NCI-H1417 (cell line): ENCODE results near the gene PRSS57.
A peak's percentile ranks its signal among the peaks of the same experiment; 100 is the strongest.

Experiments
- DNase-seq, 3 experiments: peaks; one replicate each; lab custom pipeline; 2025; lab: John Stamatoyannopoulos, UW

PRSS57 gene

DNA sequence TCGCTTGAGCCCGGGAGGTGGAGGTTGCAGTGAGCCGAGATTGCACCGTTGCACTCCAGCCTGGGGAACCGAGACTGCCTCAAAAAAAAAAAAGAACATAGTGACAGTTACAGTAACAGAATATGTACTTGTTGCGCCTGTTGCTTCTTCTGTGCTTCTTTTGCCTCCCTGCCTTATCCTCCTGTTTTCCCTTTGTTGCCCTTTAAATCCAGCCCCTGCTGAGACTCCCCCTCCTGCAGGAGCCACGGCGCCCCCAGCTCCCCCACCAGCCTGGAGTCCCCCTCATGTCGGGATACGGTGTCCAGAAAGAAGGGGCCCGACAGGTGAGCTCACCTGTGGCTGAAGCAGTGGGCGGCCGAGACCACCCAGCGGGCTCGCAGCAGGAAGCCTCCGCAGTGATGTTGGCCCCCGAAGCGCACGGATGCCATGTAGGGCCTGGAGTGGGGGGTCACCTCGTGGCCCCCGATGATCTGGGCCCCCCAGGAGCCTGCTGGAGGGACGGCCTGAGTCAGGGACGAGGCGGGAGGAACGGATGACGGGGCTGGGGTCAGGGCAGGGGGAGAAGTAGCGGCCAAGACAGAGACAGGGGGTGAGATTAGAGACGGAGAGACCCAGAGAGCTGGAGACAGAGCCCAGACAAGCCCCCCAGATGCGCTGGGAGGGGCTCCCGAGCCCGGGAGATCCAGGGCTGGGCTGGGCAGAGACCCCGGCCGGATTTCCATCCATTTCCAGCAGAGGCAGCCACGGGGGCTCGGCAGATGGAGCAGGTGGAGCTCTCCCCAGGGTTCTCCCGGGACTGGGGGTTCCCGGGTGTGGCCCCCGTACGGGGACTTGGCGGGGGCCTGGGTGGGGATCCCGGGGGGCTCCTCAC lies 536 bp downstream of the PRSS57 start:
- DNase-seq, result no peak

DNA sequence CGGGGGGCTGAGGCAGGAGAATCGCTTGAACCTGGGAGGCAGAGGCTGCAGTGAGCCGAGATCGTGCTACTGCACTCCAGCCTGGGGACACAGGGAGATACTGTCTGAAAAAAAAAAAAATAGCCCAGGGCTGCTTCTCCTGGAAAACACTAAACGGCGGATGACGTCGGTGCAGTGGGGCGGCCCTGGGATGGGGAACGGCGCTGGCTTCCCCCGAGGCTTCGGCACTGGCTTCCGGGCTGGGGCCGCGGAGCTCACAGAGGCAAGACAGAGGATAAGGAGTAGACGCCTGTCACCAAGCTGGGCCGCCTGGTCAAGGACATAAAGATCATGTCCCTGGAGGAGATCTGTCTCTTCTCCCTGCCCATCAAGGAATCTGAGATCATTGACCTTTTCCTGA lies 5.0 kb downstream of the PRSS57 start:
- DNase-seq, result no peak

DNA sequence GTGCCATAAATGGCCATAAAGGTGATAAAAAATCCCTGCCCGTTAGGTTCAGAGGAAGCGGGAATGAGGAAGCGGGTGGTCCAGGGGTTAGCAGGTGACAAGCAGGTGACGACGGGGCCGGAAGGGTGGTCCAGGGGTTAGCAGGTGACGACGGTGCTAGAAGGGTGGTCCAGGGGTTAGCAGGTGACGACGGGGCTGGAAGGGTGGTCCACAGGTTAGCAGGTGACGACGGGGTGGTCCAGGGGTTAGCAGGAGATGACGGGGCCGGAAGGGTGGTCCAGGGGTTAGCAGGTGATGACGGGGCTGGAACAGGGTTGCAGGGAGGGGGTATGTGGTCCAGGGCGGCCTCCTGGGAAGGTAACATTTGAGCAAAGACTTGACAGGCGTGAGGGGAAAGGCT lies 6.3 kb downstream of the PRSS57 start:
- DNase-seq, result no peak

DNA sequence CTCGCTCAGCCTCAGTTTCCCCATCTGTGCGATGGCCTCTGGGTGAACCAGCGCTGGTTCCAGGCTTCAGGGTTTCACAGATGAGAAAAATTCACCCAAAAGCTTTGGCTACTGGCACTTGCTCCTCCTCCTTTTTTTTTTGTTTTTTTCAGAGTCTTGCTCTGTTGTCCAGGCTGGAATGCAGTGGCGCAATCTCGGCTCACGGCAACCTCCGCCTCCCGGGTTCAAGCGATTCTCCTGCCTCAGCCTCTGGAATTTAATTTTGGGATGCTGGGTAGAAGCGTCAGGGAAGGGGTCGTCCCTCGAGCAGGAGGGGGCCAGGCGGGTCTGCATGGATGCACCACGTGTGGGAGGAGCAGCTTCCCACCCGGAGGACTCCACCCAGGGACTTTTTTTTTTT lies 7.0 kb downstream of the PRSS57 start:
- DNase-seq, result no peak

DNA sequence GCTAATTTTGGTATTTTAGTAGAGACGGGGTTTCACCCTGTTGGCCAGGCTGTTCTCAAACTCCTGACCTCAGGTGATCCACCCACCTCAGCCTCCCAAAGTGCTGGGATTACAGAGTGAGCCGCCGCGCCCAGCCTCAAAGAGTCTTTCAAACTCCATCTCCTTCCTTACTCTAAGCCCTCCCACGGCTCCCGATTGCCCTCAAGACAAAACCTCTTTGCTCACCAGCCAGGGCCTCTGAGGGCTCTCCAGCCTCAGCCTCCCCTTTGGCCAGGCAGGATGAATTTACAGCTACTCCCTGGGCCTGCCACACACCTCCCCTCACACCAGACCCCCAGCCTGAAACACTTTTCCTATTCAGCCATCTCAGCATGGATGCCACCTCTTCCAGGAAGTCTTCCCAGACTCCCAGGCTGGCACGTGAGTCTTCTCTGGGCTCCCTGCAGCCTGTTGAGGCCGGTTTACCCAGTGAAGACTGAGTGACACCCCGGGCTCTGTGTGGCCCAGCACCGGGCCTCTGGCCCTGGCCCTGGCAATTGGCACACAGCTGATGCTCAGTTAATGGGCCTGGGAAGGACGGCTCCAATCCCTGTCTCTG lies 7.6 kb downstream of the PRSS57 start:
- DNase-seq, result no peak

DNA sequence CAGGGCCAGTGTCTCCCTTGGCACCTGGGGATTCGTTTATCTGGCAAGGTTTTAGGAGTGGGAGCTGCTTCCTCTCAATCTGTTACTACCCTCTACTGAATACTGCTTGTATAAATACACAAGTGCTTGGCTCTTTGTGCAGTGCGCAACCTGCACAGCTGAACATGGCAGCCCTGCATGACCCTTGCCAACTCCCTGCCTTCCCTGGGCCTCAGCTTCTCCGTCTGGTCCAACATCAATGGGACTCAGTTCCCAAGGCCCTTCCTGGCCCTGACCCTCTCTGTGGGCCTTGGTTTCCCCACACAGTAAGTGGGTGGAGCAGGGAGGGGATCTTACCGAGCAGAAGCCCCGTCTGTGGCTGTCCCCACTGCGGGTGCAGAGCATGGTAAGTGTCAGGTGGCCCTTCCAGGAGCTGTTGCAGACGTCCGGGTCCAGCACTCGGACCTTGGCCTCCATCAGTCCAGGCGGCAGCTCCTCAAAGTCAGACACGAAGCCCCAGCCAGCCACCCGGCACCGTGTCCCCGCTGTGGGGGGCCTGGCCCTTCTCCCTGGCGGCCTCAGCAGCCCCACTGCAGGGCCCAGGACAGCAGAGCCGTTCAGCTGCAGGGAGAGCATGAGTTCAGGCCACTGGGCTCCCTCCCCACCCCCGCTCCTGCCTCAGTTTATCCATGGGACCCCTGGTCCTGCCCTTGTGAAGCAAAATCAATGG lies 8.5 kb downstream of the PRSS57 start:
- DNase-seq, result no peak

DNA sequence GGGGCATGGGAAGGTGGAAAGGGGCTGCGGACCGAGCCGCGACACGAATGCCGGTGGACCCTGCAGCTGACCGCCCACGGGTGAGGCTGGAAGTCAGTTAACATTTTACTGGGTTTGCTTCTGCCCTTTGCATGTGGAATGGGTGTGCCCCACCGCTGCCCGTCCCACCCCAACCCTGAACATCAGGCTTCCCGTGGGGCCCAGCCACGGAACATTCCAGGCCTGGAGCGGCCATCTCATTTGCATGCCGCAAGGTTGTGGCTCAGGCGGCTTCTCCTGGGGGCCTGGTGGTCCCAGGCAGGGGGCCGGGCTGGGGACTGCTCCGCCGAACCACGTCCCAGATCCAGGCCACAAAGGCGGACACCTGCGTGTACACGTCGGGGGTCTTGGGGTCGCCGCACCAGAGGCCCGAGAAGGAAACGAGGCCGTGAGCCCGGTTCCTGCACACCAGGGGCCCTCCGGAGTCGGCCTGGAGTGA lies 9.8 kb downstream of the PRSS57 start:
- no peak for DNase-seq

DNA sequence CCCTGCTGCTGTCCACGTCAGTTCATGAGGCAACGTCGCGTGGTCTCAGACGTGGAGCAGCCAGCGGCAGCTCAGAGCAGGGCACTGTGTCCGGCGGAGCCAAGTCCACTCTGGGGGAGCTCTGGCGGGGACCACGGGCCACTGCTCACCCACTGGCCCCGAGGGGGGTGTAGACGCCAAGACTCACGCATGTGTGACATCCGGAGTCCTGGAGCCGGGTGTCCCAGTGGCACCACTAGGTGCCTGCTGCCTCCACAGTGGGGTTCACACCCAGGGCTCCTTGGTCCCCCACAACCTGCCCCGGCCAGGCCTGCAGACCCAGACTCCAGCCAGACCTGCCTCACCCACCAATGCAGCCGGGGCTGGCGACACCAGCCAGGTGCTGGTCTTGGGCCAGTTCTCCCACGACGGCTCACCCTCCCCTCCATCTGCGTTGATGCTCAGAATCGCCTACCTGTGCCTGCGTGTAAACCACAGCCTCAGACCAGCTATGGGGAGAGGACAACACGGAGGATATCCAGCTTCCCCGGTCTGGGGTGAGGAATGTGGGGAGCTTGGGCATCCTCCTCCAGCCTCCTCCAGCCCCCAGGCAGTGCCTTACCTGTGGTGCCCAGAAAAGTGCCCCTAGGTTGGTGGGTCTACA lies 12.5 kb downstream of the PRSS57 start:
- DNase-seq, result no peak

DNA sequence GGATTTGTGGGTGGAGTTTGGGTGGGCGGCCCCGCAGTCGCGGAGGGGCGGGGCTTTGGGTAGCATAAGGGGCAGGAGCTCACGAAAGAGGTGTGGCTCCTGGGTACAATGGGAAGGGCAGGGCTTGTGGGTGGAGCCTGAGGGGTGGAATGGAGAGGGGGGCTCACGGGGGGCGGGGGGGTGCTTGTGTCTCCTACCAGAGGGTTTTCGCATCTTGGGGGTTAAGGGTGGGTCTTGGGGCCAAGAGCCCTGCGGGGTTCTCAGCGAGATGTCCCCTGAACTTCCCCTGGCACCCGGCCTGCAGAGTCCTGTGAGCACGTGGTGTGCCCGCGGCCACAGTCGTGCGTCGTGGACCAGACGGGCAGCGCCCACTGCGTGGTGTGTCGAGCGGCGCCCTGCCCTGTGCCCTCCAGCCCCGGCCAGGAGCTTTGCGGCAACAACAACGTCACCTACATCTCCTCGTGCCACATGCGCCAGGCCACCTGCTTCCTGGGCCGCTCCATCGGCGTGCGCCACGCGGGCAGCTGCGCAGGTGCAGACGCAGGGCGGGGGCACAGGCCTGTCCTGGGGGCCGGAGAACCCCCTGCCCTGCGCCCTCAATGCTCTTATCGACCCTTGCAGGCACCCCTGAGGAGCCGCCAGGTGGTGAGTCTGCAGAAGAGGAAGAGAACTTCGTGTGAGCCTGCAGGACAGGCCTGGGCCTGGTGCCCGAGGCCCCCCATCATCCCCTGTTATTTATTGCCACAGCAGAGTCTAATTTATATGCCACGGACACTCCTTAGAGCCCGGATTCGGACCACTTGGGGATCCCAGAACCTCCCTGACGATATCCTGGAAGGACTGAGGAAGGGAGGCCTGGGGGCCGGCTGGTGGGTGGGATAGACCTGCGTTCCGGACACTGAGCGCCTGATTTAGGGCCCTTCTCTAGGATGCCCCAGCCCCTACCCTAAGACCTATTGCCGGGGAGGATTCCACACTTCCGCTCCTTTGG lies 13.9 kb downstream of the PRSS57 start:
- DNase-seq, result peak; percentile 78 to 91 (median 83)

DNA sequence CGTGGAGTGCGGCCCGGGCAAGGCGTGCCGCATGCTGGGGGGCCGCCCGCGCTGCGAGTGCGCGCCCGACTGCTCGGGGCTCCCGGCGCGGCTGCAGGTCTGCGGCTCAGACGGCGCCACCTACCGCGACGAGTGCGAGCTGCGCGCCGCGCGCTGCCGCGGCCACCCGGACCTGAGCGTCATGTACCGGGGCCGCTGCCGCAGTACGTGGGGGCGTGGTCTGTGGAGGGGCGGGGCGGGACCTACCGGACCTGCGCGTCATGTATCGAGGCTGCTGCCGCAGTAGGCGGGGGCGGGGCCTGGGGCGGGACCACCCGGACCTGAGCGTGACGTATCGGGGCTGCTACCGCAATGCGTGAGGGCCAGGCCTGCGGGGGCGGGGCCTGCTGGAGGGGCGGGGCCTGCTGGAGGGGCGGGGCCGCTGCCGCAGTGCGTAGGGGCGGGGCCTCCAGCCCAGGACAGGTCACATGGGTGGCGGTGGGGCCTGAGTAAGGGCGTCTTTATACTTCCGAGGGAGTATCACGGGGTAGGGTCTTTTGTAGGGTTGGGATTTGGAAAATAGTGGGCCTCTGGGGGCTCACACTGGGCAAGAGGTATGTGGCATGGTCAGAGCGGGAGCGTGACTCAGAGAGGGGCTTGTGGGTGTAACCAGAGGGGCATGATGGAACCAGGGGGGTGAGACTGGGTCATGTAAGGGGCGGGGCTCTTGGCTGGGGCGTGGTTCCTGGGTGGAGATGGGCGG lies 14.8 kb downstream of the PRSS57 start:
- peak; percentile 98 to 100 (median 100) for DNase-seq

DNA sequence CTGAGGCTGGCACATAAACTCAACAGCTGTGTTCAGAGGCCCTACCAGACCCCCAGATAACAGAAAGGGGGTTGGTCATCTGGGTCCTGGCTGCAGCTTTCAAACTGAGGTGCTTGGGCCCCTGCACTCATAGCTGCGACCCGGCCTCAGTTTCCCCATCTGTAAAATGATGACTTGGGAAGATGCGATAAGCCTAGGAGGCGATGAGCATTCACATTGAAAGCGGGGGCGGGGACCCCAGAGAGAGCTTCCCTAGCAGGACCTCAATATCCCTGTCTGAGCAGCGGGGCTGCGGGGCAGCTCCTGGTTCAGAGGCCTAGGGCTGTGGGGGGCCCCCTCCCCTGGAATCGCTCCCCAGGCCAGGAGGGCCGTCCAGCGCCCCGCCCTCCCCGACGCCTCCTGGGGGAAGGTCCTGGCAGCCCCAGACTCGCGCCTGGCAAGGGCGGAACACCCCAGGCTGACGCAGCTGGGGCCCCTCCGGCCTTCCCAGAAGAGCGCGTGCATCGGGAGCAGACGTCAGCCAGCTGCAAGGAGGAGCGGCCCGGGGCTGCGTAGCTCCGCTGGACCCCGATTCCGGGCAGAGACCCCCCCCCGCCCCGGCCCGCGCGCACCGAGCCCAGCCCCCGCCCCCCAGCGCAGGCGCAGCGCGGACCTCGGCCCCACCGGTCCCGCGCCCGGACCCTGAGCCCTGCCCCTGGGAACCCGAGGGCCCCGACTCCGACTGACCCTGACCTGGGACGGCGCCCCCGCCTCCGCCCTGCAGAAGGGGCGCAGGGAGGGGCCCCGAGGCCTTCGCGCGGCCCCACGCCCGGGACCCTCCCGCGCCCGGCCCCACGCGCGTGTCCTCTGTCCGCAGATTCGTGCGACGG lies 15.6 kb downstream of the PRSS57 start:
- DNase-seq, result peak in 2 of 3 experiments; percentile 76 to 81

DNA sequence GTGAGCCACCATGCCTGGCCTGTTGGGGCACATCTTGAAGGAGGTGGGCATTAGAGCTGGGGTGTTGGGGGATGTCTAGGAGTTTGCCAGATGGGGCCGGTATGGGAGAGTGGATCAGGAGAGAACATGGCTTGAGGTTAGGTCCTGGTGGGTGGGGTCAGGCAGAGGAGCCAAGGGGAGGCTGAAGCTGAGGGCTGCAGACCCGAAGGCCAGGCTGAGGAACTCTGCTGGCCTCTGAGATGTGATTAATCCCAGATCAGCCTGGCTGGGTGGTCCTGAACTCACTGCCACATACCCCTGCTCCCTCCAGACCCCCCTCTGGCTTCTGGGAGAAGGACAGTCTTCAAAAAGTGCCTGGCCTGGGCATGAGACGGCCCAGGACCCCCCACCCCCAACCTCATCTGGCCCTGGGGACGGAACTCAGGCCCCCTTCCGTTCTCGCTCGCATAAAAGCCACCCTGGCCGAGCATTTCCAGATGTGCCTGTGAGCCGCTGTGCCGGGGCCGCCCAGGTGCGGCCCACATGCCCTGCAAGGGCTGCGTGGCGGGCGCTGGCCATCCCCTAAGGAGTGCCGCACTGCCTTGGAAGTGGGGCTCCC lies 16.4 kb downstream of the PRSS57 start:
- no peak for DNase-seq

DNA sequence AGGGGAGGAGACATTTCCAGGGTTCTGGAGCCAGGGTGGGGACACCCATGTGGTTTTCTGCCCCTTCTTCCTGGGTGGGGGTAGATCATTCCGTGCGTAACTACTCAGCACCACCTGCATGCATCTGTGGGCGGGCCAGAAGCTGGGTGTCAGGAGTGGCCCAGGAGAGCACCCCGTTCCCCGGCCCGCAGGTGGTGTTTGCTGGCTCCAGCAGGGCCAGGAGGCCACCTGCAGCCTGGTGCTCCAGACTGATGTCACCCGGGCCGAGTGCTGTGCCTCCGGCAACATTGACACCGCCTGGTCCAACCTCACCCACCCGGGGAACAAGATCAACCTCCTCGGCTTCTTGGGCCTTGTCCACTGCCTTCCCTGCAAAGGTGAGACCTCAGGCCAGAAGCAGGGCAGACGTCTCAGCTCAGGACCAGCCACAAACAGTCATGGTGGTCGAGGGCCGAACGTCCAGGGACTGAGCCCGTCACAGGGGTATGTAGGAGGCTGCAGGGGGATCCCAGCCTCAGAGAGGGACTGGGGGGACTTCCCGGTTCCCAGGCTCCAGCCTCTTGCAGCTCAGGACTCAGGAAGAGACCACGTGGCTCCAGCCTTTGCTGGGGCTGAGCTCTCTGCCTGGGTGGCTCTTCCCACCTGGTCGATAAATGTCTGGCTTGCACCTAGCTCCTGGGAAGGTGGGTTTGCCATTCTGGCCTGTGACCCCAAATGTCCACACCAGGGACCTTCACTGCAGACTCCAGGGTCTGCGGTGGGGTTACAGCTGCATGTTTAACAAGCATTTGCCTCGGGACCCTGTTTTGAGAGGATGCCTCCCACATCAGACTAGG lies 17.4 kb downstream of the PRSS57 start:
- DNase-seq, result peak in 2 of 3 experiments; percentile 54 to 70

DNA sequence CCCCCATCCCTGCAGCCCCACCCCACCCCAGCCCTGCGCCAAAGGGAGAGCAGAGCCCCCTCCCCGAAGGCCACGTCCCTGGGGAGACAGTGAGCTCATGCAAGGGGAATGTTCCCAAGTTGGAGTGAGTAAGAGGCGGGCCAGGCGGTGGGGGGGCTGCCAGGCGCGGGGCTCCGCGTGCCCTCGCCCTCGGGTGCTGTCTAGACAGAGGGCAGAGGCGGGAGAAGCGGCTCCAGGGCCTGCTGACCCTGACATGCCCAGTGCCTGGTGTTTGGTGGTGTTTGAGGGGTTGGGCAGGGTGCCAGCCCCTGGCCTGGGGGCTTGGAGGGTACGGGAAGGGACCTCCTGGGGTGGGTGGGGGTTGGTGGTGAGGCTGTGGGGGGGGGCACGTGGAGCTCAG lies 18.1 kb downstream of the PRSS57 start:
- DNase-seq, result peak in 1 of 3 experiments; percentile 68

DNA sequence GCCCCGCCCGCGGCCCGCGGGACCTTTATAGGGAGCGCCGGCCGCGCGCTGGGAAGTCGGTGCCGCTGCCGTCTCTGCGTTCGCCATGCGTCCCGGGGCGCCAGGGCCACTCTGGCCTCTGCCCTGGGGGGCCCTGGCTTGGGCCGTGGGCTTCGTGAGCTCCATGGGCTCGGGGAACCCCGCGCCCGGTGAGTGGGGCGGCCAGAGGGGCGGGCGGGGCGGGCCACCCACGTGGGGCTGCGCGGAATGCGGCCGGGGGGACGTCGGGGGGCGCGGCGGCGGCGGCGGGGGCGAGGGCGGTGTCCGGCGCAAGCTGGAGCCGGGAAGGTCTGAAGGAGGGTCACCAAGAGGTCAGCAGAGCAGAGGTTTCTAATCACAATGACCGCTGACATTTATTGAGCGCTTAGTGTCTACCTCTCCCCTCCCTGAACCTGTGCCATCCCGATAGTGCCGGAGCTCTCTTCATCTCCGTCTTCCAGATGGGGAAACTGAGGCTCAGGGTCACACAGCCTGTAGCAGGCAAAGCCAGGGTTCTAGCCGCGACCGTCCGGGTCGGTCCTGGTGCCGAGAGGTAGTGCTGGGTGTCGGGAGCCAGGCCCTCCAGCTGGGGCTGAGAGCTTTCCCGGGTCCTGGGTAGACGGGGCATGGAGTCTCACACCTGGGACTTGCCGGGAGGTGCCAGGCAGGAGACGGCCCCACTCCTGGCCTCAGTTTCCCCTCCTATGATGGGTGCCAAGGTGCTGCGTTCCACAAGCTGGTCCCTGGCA lies 18.7 kb downstream of the PRSS57 start, which contains the start of gene FSTL3:
Gene FSTL3 (plus strand): TSS at position 54 of the 767 bp plus-strand sequence. CDS start 32 bp downstream, at position 86.
- no peak for DNase-seq

DNA sequence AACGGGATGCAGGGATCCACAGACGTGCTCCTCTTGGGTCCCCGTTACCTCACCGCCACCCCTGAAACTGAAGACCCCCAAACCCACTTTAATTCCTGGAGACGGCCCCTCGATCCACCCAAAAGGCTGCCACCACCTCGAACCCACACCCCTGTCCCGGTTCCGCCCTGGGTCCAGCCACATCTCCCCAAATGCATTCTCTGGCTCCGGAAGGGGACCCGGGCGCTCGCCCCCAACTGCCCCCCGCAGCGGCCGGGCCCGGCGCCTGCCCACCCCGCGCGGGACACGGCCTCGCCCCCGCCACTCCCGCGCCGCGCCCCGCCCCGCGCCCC lies 19.3 kb downstream of the PRSS57 start:
- no peak for DNase-seq
